Glutamatergic neuron (in vitro differentiated cells): ENCODE results near the gene WDTC1. TPM values are rescaled to one million over a fixed set of nuclear protein-coding genes. Genes with fewer than 3 reads are reported as not detected.

ENCODE experiments used
- DNase-seq: peaks from one replicate; pipeline ENCODE4 v3.0.0; 2022
- H3K27ac Mint-ChIP-seq: one replicate; pipeline ENCODE4 v1.8.0; 2020; ENCODE audit warnings: mild to moderate bottlenecking, mixed read lengths, inconsistent platforms; ENCODE audit not compliant: unreplicated experiment
- H3K27me3 Mint-ChIP-seq: one replicate; pipeline ENCODE4 v1.8.0; 2020; ENCODE audit warnings: mild to moderate bottlenecking, moderate library complexity, mixed read lengths, inconsistent platforms; ENCODE audit not compliant: unreplicated experiment
- H3K36me3 Mint-ChIP-seq: one replicate; pipeline ENCODE4 v1.8.0; 2020; ENCODE audit warnings: mild to moderate bottlenecking, mixed read lengths, inconsistent platforms; ENCODE audit not compliant: unreplicated experiment
- H3K4me1 Mint-ChIP-seq: one replicate; pipeline ENCODE4 v1.8.0; 2020; ENCODE audit warnings: mild to moderate bottlenecking, low read depth, mixed read lengths, inconsistent platforms; ENCODE audit not compliant: unreplicated experiment
- H3K4me3 Mint-ChIP-seq: one replicate; pipeline ENCODE4 v1.8.0; 2020; ENCODE audit warnings: mild to moderate bottlenecking, mixed read lengths, inconsistent platforms; ENCODE audit not compliant: unreplicated experiment
- H3K9me3 Mint-ChIP-seq: one replicate; pipeline ENCODE4 v1.8.0; 2020; ENCODE audit warnings: mild to moderate bottlenecking, moderate library complexity, mixed read lengths, inconsistent platforms; ENCODE audit not compliant: unreplicated experiment
- total RNA-seq: library from RNA; stranded (reverse); fragmentation: NEBNext Ultra II Directional; extraction: Animal tissue kit (Norgen Biotek cat#: 25700); gene quantifications from one replicate; pipeline ENCODE4 v1.2.1, GENCODE V29; 2021; ENCODE audit not compliant: unreplicated experiment
- TF ChIP-seq, protein P1 (sequence below): fragments of 200-600 bp; sonication (generic); IDR thresholded peaks from one replicate; pipeline ENCODE4 v1.5.0; 2021; ENCODE audit not compliant: partially characterized antibody, unreplicated experiment

WDTC1 gene
- total RNA-seq, 1 donor from 2014 or later: 49.4 TPM

DNA sequence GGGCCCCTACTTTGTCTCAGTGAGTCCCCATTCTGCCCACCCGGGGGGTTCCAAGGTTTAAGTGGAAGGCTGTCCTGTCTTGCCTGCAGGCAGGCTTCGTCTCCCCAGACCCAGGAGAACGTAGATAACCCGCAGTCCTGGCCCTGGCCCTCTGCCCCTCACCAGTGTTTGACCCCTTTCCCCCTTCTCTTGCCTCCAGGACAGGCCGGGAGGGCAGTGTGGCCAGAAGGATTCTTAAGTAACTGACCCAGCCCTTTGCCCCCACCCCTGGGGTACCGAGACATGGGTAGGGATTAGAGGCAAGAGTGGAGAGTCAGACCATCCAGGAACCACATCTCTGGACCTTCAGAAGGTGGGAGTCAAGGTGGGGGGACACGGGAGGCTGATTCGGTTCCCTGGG is 96.4 kb downstream of the WDTC1 start:
- Mint-ChIP-seq H3K9me3 (peaks cover 2% of the 10 kb centered on the region), H3K4me1 (peaks cover 8% of the 10 kb centered on the region), H3K27ac (peak overlapping the region; percentile 11), H3K4me3 (no peak overlapping the region), H3K27me3 (peaks cover 6% of the 10 kb centered on the region), H3K36me3 (no peaks in the 10 kb centered on the region)
- DNase-seq: no peak
- TF ChIP-seq, protein P1, sequence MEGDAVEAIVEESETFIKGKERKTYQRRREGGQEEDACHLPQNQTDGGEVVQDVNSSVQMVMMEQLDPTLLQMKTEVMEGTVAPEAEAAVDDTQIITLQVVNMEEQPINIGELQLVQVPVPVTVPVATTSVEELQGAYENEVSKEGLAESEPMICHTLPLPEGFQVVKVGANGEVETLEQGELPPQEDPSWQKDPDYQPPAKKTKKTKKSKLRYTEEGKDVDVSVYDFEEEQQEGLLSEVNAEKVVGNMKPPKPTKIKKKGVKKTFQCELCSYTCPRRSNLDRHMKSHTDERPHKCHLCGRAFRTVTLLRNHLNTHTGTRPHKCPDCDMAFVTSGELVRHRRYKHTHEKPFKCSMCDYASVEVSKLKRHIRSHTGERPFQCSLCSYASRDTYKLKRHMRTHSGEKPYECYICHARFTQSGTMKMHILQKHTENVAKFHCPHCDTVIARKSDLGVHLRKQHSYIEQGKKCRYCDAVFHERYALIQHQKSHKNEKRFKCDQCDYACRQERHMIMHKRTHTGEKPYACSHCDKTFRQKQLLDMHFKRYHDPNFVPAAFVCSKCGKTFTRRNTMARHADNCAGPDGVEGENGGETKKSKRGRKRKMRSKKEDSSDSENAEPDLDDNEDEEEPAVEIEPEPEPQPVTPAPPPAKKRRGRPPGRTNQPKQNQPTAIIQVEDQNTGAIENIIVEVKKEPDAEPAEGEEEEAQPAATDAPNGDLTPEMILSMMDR: no peak

DNA sequence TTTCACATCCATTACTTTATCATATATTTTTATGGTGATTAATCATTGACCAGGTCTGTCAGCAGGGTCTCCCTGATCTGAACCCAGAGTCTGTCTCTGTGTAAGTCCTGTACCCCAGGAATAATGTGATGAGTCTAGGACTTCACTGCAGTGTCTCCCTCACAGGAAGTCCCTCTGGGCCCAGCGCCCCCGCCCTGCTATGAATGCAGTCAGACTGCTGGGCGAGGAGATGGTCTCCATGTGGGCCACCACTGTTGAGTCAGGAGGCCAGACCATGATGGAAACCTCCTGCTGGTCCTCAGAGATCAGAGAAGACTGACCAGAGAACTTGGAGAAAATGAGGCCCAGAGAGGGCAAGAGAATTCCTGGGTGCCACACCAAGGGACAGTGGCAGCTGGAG is 97.0 kb downstream of the WDTC1 start:
- TF ChIP-seq, protein P1: no peak
- Mint-ChIP-seq H3K27ac (no peak overlapping the region), H3K9me3 (peaks cover 2% of the 10 kb centered on the region), H3K27me3 (peaks cover 6% of the 10 kb centered on the region), H3K4me1 (peaks cover 8% of the 10 kb centered on the region), H3K36me3 (no peaks in the 10 kb centered on the region), H3K4me3 (no peak overlapping the region)
- DNase-seq: no peak

DNA sequence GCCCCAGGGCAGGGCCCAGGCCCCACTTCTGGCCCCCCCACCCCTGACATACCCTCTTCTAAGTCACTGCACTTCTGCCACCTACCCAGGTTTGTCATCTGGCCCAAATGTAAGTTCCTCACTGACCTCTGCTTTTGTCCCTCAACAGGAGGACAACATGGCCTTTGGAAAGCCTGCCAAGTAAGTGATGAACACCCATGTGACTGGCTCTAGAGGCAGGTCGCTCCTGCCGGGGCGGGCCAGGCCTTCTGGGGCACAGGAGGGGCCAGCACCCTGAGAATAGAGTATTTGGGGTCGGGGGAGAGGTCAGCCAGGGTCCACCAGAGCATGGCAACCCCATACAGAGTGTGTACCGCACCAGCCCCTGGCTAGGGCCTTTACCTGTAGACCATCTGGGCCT is 97.5 kb downstream of the WDTC1 start:
- TF ChIP-seq, protein P1: no peak
- Mint-ChIP-seq H3K27ac (no peak overlapping the region), H3K4me1 (peaks cover 8% of the 10 kb centered on the region), H3K9me3 (peaks cover 4% of the 10 kb centered on the region), H3K36me3 (no peaks in the 10 kb centered on the region), H3K27me3 (peaks cover 8% of the 10 kb centered on the region), H3K4me3 (no peak overlapping the region)
- DNase-seq: no peak

DNA sequence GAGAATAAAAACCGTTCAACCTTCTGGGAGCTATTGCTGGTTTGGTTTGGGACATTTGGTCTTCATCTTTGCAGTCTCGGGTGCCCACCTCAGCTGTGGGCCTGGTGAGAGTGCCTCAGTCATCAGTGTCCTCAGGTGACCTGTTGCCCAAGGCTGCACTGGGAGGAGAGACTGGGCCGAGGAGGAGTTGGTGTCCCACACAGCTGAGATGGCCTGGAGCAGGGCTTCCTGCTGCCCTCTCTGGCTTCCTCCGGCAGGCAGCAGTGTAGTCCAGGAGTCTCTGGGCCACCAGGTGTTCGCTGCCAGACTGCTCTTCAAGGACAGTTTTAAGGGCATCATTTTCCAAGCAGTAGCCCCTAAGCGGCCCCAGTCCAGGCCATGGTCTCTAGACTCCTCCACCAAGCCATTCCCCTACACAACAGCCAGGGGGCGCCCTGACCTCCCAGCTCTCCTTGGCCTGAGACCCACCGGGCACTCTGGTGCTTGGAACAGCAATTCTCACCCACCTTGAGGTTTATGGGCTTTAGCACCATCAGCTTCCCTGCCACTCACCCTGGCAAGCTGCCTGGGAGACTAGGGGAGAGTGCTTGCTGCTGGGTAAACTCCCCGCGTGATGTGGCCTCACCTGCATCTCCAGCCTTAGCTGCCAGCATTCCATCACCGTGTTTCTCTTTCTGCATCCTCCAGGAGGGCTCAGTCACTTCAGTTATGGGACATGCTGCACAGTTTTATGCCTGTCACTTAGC is 98.3 kb downstream of the WDTC1 start:
- DNase-seq: peak; percentile 78
- peak overlapping the region; percentile 6 for H3K27ac Mint-ChIP-seq
- H3K36me3 Mint-ChIP-seq: no peaks in the 10 kb centered on the region
- H3K4me1 Mint-ChIP-seq: peaks cover 8% of the 10 kb centered on the region
- peaks cover 5% of the 10 kb centered on the region for H3K9me3 Mint-ChIP-seq
- no peak overlapping the region for H3K4me3 Mint-ChIP-seq
- H3K27me3 Mint-ChIP-seq: peaks cover 9% of the 10 kb centered on the region
- TF ChIP-seq, protein P1: peak; percentile 81

DNA sequence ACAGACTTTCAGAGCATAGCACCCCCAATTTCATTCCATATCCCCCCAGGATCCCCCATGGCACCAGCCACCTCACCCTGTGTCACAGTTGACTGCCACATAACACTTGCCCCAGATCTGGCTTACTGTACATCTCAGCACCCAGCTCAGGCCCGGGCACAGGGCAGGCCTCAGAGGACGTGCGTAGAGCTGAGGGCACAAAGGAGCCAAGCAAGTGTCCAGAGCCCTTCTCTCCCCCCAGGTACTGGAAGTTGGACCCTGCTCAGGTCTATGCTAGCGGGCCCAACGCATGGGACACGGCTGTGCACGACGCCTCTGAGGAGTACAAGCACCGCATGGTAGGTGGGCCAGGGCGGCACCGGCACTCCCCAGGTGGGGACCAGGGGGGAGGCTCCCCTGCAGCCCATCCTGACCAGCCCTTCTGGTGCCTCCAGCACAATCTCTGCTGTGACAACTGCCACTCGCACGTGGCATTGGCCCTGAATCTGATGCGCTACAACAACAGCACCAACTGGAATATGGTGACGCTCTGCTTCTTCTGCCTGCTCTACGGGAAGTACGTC is 99.4 kb downstream of the WDTC1 start:
- DNase-seq: no peak
- Mint-ChIP-seq H3K36me3 (no peaks in the 10 kb centered on the region), H3K27me3 (peaks cover 12% of the 10 kb centered on the region), H3K4me3 (no peak overlapping the region), H3K27ac (no peak overlapping the region), H3K4me1 (peaks cover 9% of the 10 kb centered on the region), H3K9me3 (peaks cover 8% of the 10 kb centered on the region)
- TF ChIP-seq, protein P1: no peak
